ENCODE data around the gene ADGRD1.
"Not testable (repeated sequence)": the region's sequence is repeated elsewhere in the genome, so short reads cannot be mapped to it uniquely, and the experiment has no call there.

Gene ADGRD1

DNA sequence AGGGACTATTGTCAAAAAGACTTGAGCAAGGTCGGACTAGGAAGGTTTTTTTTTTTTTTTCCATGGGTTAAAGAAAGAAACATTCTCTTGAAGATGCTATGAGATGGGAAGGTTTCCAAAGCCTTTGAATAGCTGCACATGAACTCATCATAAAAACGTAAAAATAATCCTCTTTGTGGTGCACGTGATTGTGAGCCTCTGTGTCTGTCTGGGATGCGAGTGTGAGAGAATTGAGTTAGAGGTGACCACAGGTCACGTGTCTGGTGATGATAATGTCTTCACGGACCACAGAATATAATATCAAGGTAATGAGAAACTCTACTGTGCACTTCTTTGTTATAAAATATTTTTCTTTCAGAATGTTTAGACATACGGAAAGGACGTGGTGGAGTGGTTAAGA lies 24.3 kb upstream of the ADGRD1 start:
- H3K4me3 ChIP-seq (ENCODE audit: low read depth, low read length), result no peak overlapping the region
- TF ChIP-seq CTCF (IDR thresholded peaks at IDR 0.05; ENCODE audit: borderline replicate concordance, insufficient read depth, low read depth, low read length), result no peak

DNA sequence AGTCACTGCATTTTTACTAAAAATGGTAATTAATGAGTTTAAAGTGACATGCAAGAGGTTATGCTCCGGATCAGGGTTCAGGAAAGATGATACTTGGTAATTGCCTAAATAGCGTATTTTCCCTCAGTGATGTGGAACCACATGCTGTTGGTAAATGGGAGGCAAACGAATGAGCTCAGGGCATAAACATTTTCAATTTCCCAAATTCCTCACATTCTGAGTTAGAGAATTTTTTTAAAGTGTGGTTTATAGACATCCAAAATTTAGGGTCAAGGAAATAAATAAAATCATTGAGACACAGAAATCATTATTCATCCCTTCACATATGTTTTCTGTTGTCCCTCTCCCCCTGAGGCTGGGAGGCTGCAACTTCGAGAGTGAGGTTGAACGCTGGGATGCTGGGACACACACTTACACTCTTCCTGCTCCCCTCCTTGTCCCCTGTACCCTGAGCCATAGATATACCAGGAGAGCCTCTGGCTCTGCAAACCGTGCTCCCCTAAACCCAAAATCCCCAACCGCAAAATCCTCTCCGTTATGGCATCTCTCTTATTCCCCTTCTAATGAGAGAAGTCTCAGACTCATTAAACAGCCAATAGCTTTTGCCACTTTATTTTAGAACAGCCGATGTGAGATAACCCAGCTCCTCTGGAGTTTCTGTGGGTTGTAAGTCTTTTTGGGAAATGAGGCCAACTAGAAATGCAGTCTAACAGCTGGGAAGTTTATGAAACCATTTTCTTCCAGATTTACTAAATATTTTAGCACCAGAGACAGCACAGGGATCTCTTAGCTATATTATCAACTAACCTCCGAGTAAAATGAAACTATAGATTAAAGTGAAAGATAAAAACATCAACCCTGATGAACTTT lies 21.4 kb upstream of the ADGRD1 start:
- no peak overlapping the region for H3K4me3 ChIP-seq (ENCODE audit: low read depth, low read length)
- TF ChIP-seq CTCF (IDR thresholded peaks at IDR 0.05; ENCODE audit: borderline replicate concordance, insufficient read depth, low read depth, low read length), result no peak

GRCh38 chr12:130933269-130933995 lies 20.3 kb upstream of the ADGRD1 start:
- no peak for TF ChIP-seq CTCF (IDR thresholded peaks at IDR 0.05; ENCODE audit: borderline replicate concordance, insufficient read depth, low read depth, low read length)
- H3K4me3 ChIP-seq (ENCODE audit: low read depth, low read length), result no peak overlapping the region

GRCh38 chr12:130934753-130935152 lies 19.0 kb upstream of the ADGRD1 start:
- H3K4me3 ChIP-seq (ENCODE audit: low read depth, low read length), result no peak overlapping the region
- TF ChIP-seq CTCF (IDR thresholded peaks at IDR 0.05; ENCODE audit: borderline replicate concordance, insufficient read depth, low read depth, low read length), result no peak

GRCh38 chr12:130936561-130936960 lies 17.1 kb upstream of the ADGRD1 start:
- TF ChIP-seq CTCF (IDR thresholded peaks at IDR 0.05; ENCODE audit: borderline replicate concordance, insufficient read depth, low read depth, low read length), result no peak
- H3K4me3 ChIP-seq (ENCODE audit: low read depth, low read length), result no peak overlapping the region

DNA sequence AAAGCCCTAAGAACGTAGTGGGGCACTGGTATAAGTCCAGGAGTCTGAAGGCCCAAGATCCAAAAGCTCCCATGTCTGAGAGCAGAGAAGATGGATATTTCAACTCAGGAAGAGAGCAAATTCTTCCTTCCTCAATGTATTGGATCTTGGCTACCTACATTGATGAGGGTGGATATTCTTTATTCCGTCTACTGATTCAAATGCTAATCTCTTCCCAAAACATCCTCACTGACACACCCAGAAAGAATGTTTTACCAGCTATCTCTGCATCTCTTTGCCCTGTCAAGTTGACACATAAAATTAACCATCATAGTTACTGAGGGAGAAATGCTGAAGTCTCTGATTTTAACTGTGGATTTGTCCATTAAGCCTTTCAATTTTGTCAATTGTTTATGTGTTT lies 16.6 kb upstream of the ADGRD1 start:
- TF ChIP-seq CTCF (IDR thresholded peaks at IDR 0.05; ENCODE audit: borderline replicate concordance, insufficient read depth, low read depth, low read length), result no peak
- H3K4me3 ChIP-seq (ENCODE audit: low read depth, low read length), result no peak overlapping the region

DNA sequence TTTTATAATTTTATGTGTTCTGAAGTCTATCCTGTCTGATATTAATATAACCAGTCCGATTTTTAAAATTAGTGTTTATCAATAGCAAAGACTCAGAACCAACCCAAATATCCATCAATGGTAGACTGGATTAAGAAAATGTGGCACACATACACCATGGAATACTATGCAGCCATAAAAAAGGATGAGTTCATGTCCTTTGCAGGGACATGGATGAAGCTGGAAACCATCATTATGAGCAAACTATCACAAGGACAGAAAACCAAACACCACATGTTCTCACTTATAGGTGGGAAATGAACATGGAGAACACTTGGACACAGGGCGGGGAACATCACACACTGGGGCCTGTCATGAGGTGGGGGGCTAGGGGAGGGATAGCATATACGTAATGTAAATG lies 16.2 kb upstream of the ADGRD1 start:
- not testable (repeated sequence) for H3K4me3 ChIP-seq (ENCODE audit: low read depth, low read length)

All from GM12875 (cell line).